Activated naive CD4-positive, alpha-beta T cell treated with anti-CD3 and anti-CD28 coated beads, Interleukin-2, amount 50 U/mL, for 72 hours (primary cell): ENCODE data around the gene TSPAN5. TPM values are rescaled to one million over a fixed set of nuclear protein-coding genes. Genes with fewer than 3 reads are reported as not detected.

Source experiments
- ATAC-seq, 2 donors: fragments of 150-1000 bp; cut with Tn5 transposase; 2 replicates each; pipeline ENCODE4 v1.10.0; 2021; ENCODE audit warnings: mild to moderate bottlenecking in 2 of 2, moderate library complexity in 2 of 2
- DNase-seq, 2 donors: peaks; one replicate each; pipeline ENCODE4 v3.0.0; 2021 to 2022; ENCODE audit warnings: low spot score in 2 of 2
- H3K27ac Mint-ChIP-seq, 2 donors: one replicate each; pipeline ENCODE4 v1.8.0; 2022; ENCODE audit warnings: mild to moderate bottlenecking in 2 of 2, mixed read lengths in 2 of 2
- H3K36me3 Mint-ChIP-seq, 2 donors: one replicate each; pipeline ENCODE4 v1.8.0; 2022; ENCODE audit warnings: mixed read lengths in 2 of 2
- H3K9me3 Mint-ChIP-seq, 2 donors: one replicate each; pipeline ENCODE4 v1.8.0; 2022; ENCODE audit warnings: mixed read lengths in 2 of 2
- total RNA-seq, 2 donors: library from RNA; stranded (reverse); gene quantifications; one replicate each; pipeline ENCODE4 v1.2.3, GENCODE V29; 2022

TSPAN5 gene
- total RNA-seq, 2 donors from 2014 or later, result 11.0 to 26.7 TPM

- no peaks in the 10 kb centered on the region for H3K36me3 Mint-ChIP-seq
- no peaks in the 10 kb centered on the region for H3K9me3 Mint-ChIP-seq
- DNase-seq, result no peak
- ATAC-seq, result no peak
- peak overlapping the region in 1 of 2 donors; percentile 50 for H3K27ac Mint-ChIP-seq
Measured at GRCh38 chr4:98617358-98618047, 40.9 kb downstream of the TSPAN5 start.

GRCh38 chr4:98615991-98616390, 42.4 kb downstream of the TSPAN5 start:
- Mint-ChIP-seq H3K36me3 (no peaks in the 10 kb centered on the region), H3K27ac (no peak overlapping the region), H3K9me3 (no peaks in the 10 kb centered on the region)
- ATAC-seq, result no peak
- no peak for DNase-seq

- no peaks in the 10 kb centered on the region for H3K36me3 Mint-ChIP-seq
- ATAC-seq, result no peak
- H3K27ac Mint-ChIP-seq, result no peak overlapping the region
- no peak for DNase-seq
- no peaks in the 10 kb centered on the region for H3K9me3 Mint-ChIP-seq
Measured at GRCh38 chr4:98614662-98615061, 43.7 kb downstream of the TSPAN5 start.

GRCh38 chr4:98614094-98614493, 44.3 kb downstream of the TSPAN5 start:
- Mint-ChIP-seq H3K36me3 (no peaks in the 10 kb centered on the region), H3K27ac (no peak overlapping the region), H3K9me3 (no peaks in the 10 kb centered on the region)
- no peak for DNase-seq
- ATAC-seq, result no peak

- DNase-seq, result no peak
- Mint-ChIP-seq H3K36me3 (peaks cover 0 to 2% of the 10 kb centered on the region in 2 donors), H3K27ac (no peak overlapping the region), H3K9me3 (no peaks in the 10 kb centered on the region)
- no peak for ATAC-seq
Measured at GRCh38 chr4:98613453-98614075, 44.8 kb downstream of the TSPAN5 start.

- DNase-seq, result no peak
- no peaks in the 10 kb centered on the region for H3K9me3 Mint-ChIP-seq
- peak; percentile 44 to 74 for ATAC-seq
- peak overlapping the region in 1 of 2 donors; percentile 3 for H3K27ac Mint-ChIP-seq
- H3K36me3 Mint-ChIP-seq, result peaks cover 0 to 7% of the 10 kb centered on the region in 2 donors
Measured at GRCh38 chr4:98612318-98613250, 45.8 kb downstream of the TSPAN5 start.

- peak overlapping the region in 1 of 2 donors; percentile 92 for H3K27ac Mint-ChIP-seq
- no peak for ATAC-seq
- H3K9me3 Mint-ChIP-seq, result no peaks in the 10 kb centered on the region
- peaks cover 0 to 7% of the 10 kb centered on the region in 2 donors for H3K36me3 Mint-ChIP-seq
- DNase-seq, result no peak
Measured at GRCh38 chr4:98611677-98612317, 46.6 kb downstream of the TSPAN5 start.

GRCh38 chr4:98610926-98611676, 47.3 kb downstream of the TSPAN5 start:
- Mint-ChIP-seq H3K36me3 (peaks cover 0 to 11% of the 10 kb centered on the region in 2 donors), H3K9me3 (no peaks in the 10 kb centered on the region), H3K27ac (no peak overlapping the region)
- ATAC-seq, result no peak
- DNase-seq, result no peak

GRCh38 chr4:98610431-98610830, 48.0 kb downstream of the TSPAN5 start:
- H3K36me3 Mint-ChIP-seq, result peaks cover 0 to 18% of the 10 kb centered on the region in 2 donors
- no peak overlapping the region for H3K27ac Mint-ChIP-seq
- DNase-seq, result no peak
- H3K9me3 Mint-ChIP-seq, result peaks cover 0 to 4% of the 10 kb centered on the region in 2 donors
- no peak for ATAC-seq

- no peak for DNase-seq
- Mint-ChIP-seq H3K9me3 (peaks cover 0 to 4% of the 10 kb centered on the region in 2 donors), H3K36me3 (peaks cover 0 to 18% of the 10 kb centered on the region in 2 donors), H3K27ac (no peak overlapping the region)
- ATAC-seq, result no peak
Measured at GRCh38 chr4:98609934-98610333, 48.5 kb downstream of the TSPAN5 start.

GRCh38 chr4:98608356-98608755, 50.1 kb downstream of the TSPAN5 start:
- peaks cover 4 to 5% of the 10 kb centered on the region in 2 donors for H3K9me3 Mint-ChIP-seq
- no peak overlapping the region for H3K27ac Mint-ChIP-seq
- DNase-seq (no peak), ATAC-seq (no peak)
- peaks cover 8 to 28% of the 10 kb centered on the region in 2 donors for H3K36me3 Mint-ChIP-seq

GRCh38 chr4:98606894-98607293, 51.5 kb downstream of the TSPAN5 start:
- Mint-ChIP-seq H3K27ac (peak overlapping the region in 1 of 2 donors; percentile 39), H3K36me3 (peaks cover 8 to 36% of the 10 kb centered on the region in 2 donors), H3K9me3 (peaks cover 4 to 5% of the 10 kb centered on the region in 2 donors)
- DNase-seq (no peak), ATAC-seq (no peak)

- ATAC-seq, result no peak
- DNase-seq, result no peak
- H3K36me3 Mint-ChIP-seq, result peaks cover 20 to 53% of the 10 kb centered on the region in 2 donors
- no peak overlapping the region for H3K27ac Mint-ChIP-seq
- peaks cover 11 to 12% of the 10 kb centered on the region in 2 donors for H3K9me3 Mint-ChIP-seq
Measured at GRCh38 chr4:98605216-98605615, 53.2 kb downstream of the TSPAN5 start.

- peaks cover 20 to 57% of the 10 kb centered on the region in 2 donors for H3K36me3 Mint-ChIP-seq
- DNase-seq (no peak), ATAC-seq (no peak)
- H3K27ac Mint-ChIP-seq, result peak overlapping the region in 1 of 2 donors; percentile 91
- H3K9me3 Mint-ChIP-seq, result peaks cover 11 to 12% of the 10 kb centered on the region in 2 donors
Measured at GRCh38 chr4:98604723-98605122, 53.7 kb downstream of the TSPAN5 start.

GRCh38 chr4:98603683-98604521, 54.5 kb downstream of the TSPAN5 start:
- ATAC-seq (peak in 1 of 2 donors; percentile 20), DNase-seq (no peak)
- H3K27ac Mint-ChIP-seq, result peak overlapping the region; percentile 88 to 91
- H3K9me3 Mint-ChIP-seq, result peaks cover 14 to 17% of the 10 kb centered on the region in 2 donors
- H3K36me3 Mint-ChIP-seq, result peaks cover 24 to 65% of the 10 kb centered on the region in 2 donors
